Endothelial cell of umbilical vein (primary cell): ENCODE results near the gene MIGA2. TPM values are rescaled to one million over a fixed set of nuclear protein-coding genes. Genes with fewer than 3 reads are reported as not detected.

Experiments
- BruUV-seq: library from RNA; stranded (reverse); fragments of 400-500 nt; replicated peaks from 2 replicates; lab custom pipeline; 2021; lab: Mats Ljungman, UMichigan
- CTCF ChIA-PET: fragments of 300-600, 350-600 bp; sonication (Branson Sonifier 250); formaldehyde crosslinking; loops from one replicate; lab custom pipeline; 2021; ENCODE audit warnings: antibody characterized with exemption, inconsistent platforms; lab: Charles Lee
- POLR2A ChIA-PET: fragments of 300-600, 350-600 bp; sonication (Branson Sonifier 250); formaldehyde crosslinking; loops from one replicate; lab custom pipeline; 2021; ENCODE audit warnings: antibody characterized with exemption, inconsistent platforms; lab: Charles Lee
- DNase-seq: peaks from one replicate; pipeline ENCODE4 v3.0.0-alpha.2; 2011; ENCODE audit warnings: low read depth, low spot score
- FAIRE-seq: peaks from 2 replicates; lab custom pipeline; 2011; peaks lifted over from hg19 to GRCh38; lab: Jason Lieb, UNC
- H2AFZ ChIP-seq: 2 replicates; pipeline ENCODE4 v1.6.0; 2012; ENCODE audit warnings: low read depth, low read length, control low read depth, inconsistent platforms
- H3K27ac ChIP-seq: 2 replicates; pipeline ENCODE4 v1.5.1; 2011; ENCODE audit warnings: low read depth, mild to moderate bottlenecking, control low read depth, low read length, moderate library complexity; ENCODE audit not compliant: insufficient read depth
- H3K27me3 ChIP-seq, 2 experiments: 2 replicates each; pipeline versions ENCODE4 v1.6.0 to v1.6.1; 2011; ENCODE audit warnings: low read length in 2 of 2, mixed read lengths in 1 of 2; ENCODE audit not compliant: control insufficient read depth in 2 of 2, insufficient read depth in 2 of 2
- H3K36me3 ChIP-seq, 2 experiments: 2 replicates in 1 of 2; 3 replicates in 1 of 2; pipeline ENCODE4 v1.5.1; 2011; ENCODE audit warnings: low read length in 2 of 2, mild to moderate bottlenecking in 1 of 2, moderate library complexity in 1 of 2; ENCODE audit not compliant: control insufficient read depth in 2 of 2, insufficient read depth in 2 of 2; ENCODE audit errors: extremely low read depth in 1 of 2
- H3K4me1 ChIP-seq: 3 replicates; pipeline ENCODE4 v1.5.1; 2011; ENCODE audit warnings: mild to moderate bottlenecking, low read length; ENCODE audit not compliant: control insufficient read depth, insufficient read depth; ENCODE audit errors: extremely low read depth
- H3K4me2 ChIP-seq: 2 replicates; pipeline ENCODE4 v1.6.1; 2011; ENCODE audit warnings: low read length, control low read depth, mixed read lengths; ENCODE audit not compliant: insufficient read depth
- H3K4me3 ChIP-seq, 3 experiments: fragments of 200-600 bp in 1 of 3; sonication (generic), shearing (Covaris generic) in 1 of 3; replicated peaks in 1 of 3; 2 replicates each; pipeline ENCODE4 v1.5.1; 2011 to 2016; ENCODE audit warnings: control low read depth in 3 of 3, low read length in 3 of 3, mild to moderate bottlenecking in 2 of 3, inconsistent platforms in 1 of 3, low read depth in 1 of 3, moderate library complexity in 1 of 3; ENCODE audit not compliant: insufficient read depth in 1 of 3
- H3K79me2 ChIP-seq: 2 replicates; pipeline ENCODE4 v1.6.0; 2012; ENCODE audit warnings: low read length, inconsistent platforms; ENCODE audit not compliant: control insufficient read depth, insufficient read depth
- H3K9ac ChIP-seq: replicated peaks from 2 replicates; pipeline ENCODE3; 2011; ENCODE audit warnings: low read length, control low read depth; ENCODE audit not compliant: insufficient read depth; ENCODE audit errors: extremely low read depth
- H3K9me1 ChIP-seq: replicated peaks from 3 replicates; pipeline ENCODE4 v1.6.0; 2011; ENCODE audit warnings: mild to moderate bottlenecking, low read length; ENCODE audit not compliant: control insufficient read depth, insufficient read depth; ENCODE audit errors: extremely low read depth
- H3K9me3 ChIP-seq: replicated peaks from 2 replicates; pipeline ENCODE4 v1.5.1; 2012; ENCODE audit warnings: low read length, inconsistent platforms; ENCODE audit not compliant: control insufficient read depth, insufficient read depth
- H4K20me1 ChIP-seq: replicated peaks from 2 replicates; pipeline ENCODE3; 2011; ENCODE audit warnings: mild to moderate bottlenecking, low read length; ENCODE audit not compliant: control insufficient read depth, insufficient read depth; ENCODE audit errors: extremely low read depth
- CTCF ChIP-seq, 2 donors: IDR thresholded peaks; 1 replicate in 1 of 2; 2 replicates in 1 of 2; pipeline ENCODE4 v1.5.1; 2011; ENCODE audit warnings: low read length in 2 of 2, mild to moderate bottlenecking in 2 of 2, moderate library complexity in 2 of 2, control low read depth in 1 of 2, inconsistent platforms in 1 of 2, low read depth in 1 of 2; ENCODE audit not compliant: insufficient read depth in 1 of 2; ENCODE audit errors: extremely low read depth in 1 of 2
- EZH2 ChIP-seq: IDR thresholded peaks from 2 replicates; pipeline ENCODE4 v1.6.1; 2012; ENCODE audit warnings: borderline replicate concordance, low read depth, mild to moderate bottlenecking, moderate library complexity, low read length, inconsistent platforms; ENCODE audit not compliant: severe bottlenecking
- FOS ChIP-seq: IDR thresholded peaks from 2 replicates; pipeline ENCODE4 v1.6.1; 2011; ENCODE audit warnings: mild to moderate bottlenecking, low read length, moderate library complexity, borderline replicate concordance; ENCODE audit not compliant: insufficient read depth
- GATA2 ChIP-seq: IDR thresholded peaks from 2 replicates; pipeline ENCODE4 v1.7.0; 2011; ENCODE audit warnings: low read depth, mild to moderate bottlenecking, moderate library complexity, mixed read lengths, low read length; ENCODE audit not compliant: insufficient read length, insufficient read depth
- JUN ChIP-seq: IDR thresholded peaks from 2 replicates; pipeline ENCODE4 v1.6.1; 2011; ENCODE audit warnings: borderline replicate concordance, low read depth; ENCODE audit not compliant: insufficient read length, insufficient read depth
- MAX ChIP-seq: IDR thresholded peaks from 2 replicates; pipeline ENCODE4 v1.6.1; 2011; ENCODE audit not compliant: insufficient read depth, insufficient read length
- MYC ChIP-seq: IDR thresholded peaks from one replicate; pipeline ENCODE4 v1.6.1; 2011; ENCODE audit warnings: mild to moderate bottlenecking, low read depth, low read length
- POLR2A ChIP-seq: IDR thresholded peaks from 2 replicates; pipeline ENCODE4 v1.6.1; 2012; ENCODE audit warnings: low read depth, mild to moderate bottlenecking, control low read depth, low read length
- POLR2AphosphoS5 ChIP-seq: IDR thresholded peaks from 2 replicates; pipeline ENCODE4 v1.6.1; 2012; ENCODE audit warnings: low read depth, mild to moderate bottlenecking, control low read depth, low read length, moderate library complexity; ENCODE audit not compliant: insufficient read depth
- dilution Hi-C: fragments of 300-500 bp; cut with MboI; formaldehyde crosslinking; loops from one replicate; pipeline ENCODE4 v1.15.0; 2019; ENCODE audit warnings: low sequenced_read_pairs; ENCODE audit not compliant: extremely low pct_ligation_motif_present
- intact Hi-C: fragments of 100-400 bp; cut with micrococcal nuclease; formaldehyde crosslinking; loops from one replicate; pipeline ENCODE4 v1.10.0; 2022
- polyA plus RNA-seq, 4 experiments: library from polyadenylated mRNA; depleted of rRNA in 3 of 4; stranded (reverse) in 3 of 4; unstranded in 1 of 4; fragments of >200 nt; gene quantifications; 2 replicates each; pipeline versions ENCODE4 v1.2.1 to v1.2.3, GENCODE V29; 2011 to 2012; ENCODE audit warnings: missing spikeins in 1 of 4
- total RNA-seq: library from RNA; stranded (reverse); gene quantifications from 2 replicates; pipeline ENCODE4 v1.2.3, GENCODE V29; 2021

Gene MIGA2
- total and polyA plus RNA-seq, 2 donors (not counting 3 experiments of a cell fraction or from before 2014, with no cell fraction given) = 27.7 to 28.0 TPM

- dilution Hi-C loops = no loop called here
- CTCF ChIA-PET = no interaction called here
- no peak overlapping the region for H3K4me2 ChIP-seq
- H3K27me3 ChIP-seq = no peaks in the 10 kb centered on the region
- H3K9me1 ChIP-seq = no peaks in the 10 kb centered on the region
- H3K79me2 ChIP-seq = no peaks in the 10 kb centered on the region
- intact Hi-C loops = no loop called here
- H3K9me3 ChIP-seq = no peaks in the 10 kb centered on the region
- no peak overlapping the region for H3K9ac ChIP-seq
- no peaks in the 10 kb centered on the region for H4K20me1 ChIP-seq
- peaks cover 0 to 2% of the 10 kb centered on the region in 2 experiments for H3K36me3 ChIP-seq
- FAIRE-seq (no peak), DNase-seq (no peak)
- H2AFZ ChIP-seq = no peak overlapping the region
- no peaks in the 10 kb centered on the region for H3K4me1 ChIP-seq
- TF ChIP-seq JUN (no peak), POLR2AphosphoS5 (no peak), POLR2A (no peak), GATA2 (no peak)
- no peak overlapping the region for H3K27ac ChIP-seq
- POLR2A ChIA-PET = no interaction called here
- BruUV-seq = no TSS peak
- no peak overlapping the region for H3K4me3 ChIP-seq
Observed at GRCh38 chr9:129095908-129096307, 59.5 kb downstream of the MIGA2 start.

GRCh38 chr9:129097671-129098306, 61.4 kb downstream of the MIGA2 start:
- Histone ChIP-seq H3K9me1 (no peaks in the 10 kb centered on the region), H3K9me3 (no peaks in the 10 kb centered on the region), H3K9ac (no peak overlapping the region), H3K4me1 (no peaks in the 10 kb centered on the region), H3K4me3 (no peak overlapping the region), H3K27ac (no peak overlapping the region), H3K27me3 (no peaks in the 10 kb centered on the region), H3K36me3 (peaks cover 0 to 2% of the 10 kb centered on the region in 2 experiments), H3K79me2 (no peaks in the 10 kb centered on the region), H4K20me1 (no peaks in the 10 kb centered on the region), H3K4me2 (no peak overlapping the region), H2AFZ (no peak overlapping the region)
- POLR2A ChIA-PET = interaction anchor here (0.6 kb wide), 1 partner anchor 70 kb away, joined by 5 read pairs; the partner anchor contains the start of gene SH3GLB2
- dilution Hi-C loops (no loop called here), intact Hi-C loops (no loop called here)
- FAIRE-seq (no peak), DNase-seq (no peak)
- TF ChIP-seq JUN (no peak), GATA2 (no peak), MYC (no peak), MAX (no peak), CTCF (IDR thresholded peaks at IDR 0.05; ENCODE audit: extremely low read depth in 1 of 2, insufficient read depth in 1 of 2, low read depth in 1 of 2, low read length in 2 of 2) (no peak), FOS (no peak), POLR2A (no peak), POLR2AphosphoS5 (no peak), EZH2 (no peak)
- CTCF ChIA-PET = interaction anchor here (0.6 kb wide), 1 partner anchor 382 kb away, joined by 3 read pairs; no protein-coding TSS in a partner anchor
- BruUV-seq = no TSS peak
